Keratinocyte (primary cell): ENCODE results near the gene MAD1L1. TPM values are rescaled to one million over a fixed set of nuclear protein-coding genes. Genes with fewer than 3 reads are reported as not detected.

Experiments
- DNase-seq: peaks from one replicate; pipeline ENCODE4 v3.0.0-alpha.2; 2011; ENCODE audit warnings: low read depth, missing footprints, low spot score
- FAIRE-seq: peaks from 2 replicates; lab custom pipeline; 2011; peaks lifted over from hg19 to GRCh38; lab: Jason Lieb, UNC
- H2AFZ ChIP-seq: 2 replicates; pipeline ENCODE4 v1.6.0; 2012; ENCODE audit warnings: low read length, control low read depth, inconsistent platforms; ENCODE audit not compliant: control insufficient read depth
- H3K27ac ChIP-seq: 2 replicates; pipeline ENCODE4 v1.5.1; 2011; ENCODE audit warnings: low read length; ENCODE audit not compliant: control insufficient read depth, insufficient read depth
- H3K27me3 ChIP-seq: 3 replicates; pipeline ENCODE4 v1.6.0; 2011; ENCODE audit warnings: low read length; ENCODE audit not compliant: control insufficient read depth, insufficient read depth; ENCODE audit errors: extremely low read depth
- H3K36me3 ChIP-seq, 2 experiments: 2 replicates in 1 of 2; 3 replicates in 1 of 2; pipeline ENCODE4 v1.5.1; 2011; ENCODE audit warnings: low read length in 2 of 2, mild to moderate bottlenecking in 1 of 2; ENCODE audit not compliant: control insufficient read depth in 2 of 2, insufficient read depth in 2 of 2; ENCODE audit errors: extremely low read depth in 1 of 2
- H3K4me1 ChIP-seq: 3 replicates; pipeline ENCODE4 v1.5.1; 2011; ENCODE audit warnings: low read length; ENCODE audit not compliant: control insufficient read depth, insufficient read depth; ENCODE audit errors: extremely low read depth
- H3K4me2 ChIP-seq: 3 replicates; pipeline ENCODE4 v1.6.0; 2011; ENCODE audit warnings: low read depth, low read length; ENCODE audit not compliant: control insufficient read depth, insufficient read depth; ENCODE audit errors: extremely low read depth
- H3K4me3 ChIP-seq, 3 experiments: fragments of 200-600 bp in 1 of 3; sonication (generic) in 1 of 3; 2 replicates in 2 of 3; 3 replicates in 1 of 3; pipeline ENCODE4 v1.5.1; 2011 to 2016; ENCODE audit warnings: low read length in 3 of 3, mild to moderate bottlenecking in 3 of 3, control low read depth in 2 of 3, inconsistent platforms in 1 of 3, low read depth in 1 of 3, mixed read lengths in 1 of 3, mixed run types in 1 of 3, moderate library complexity in 1 of 3; ENCODE audit not compliant: control insufficient read depth in 2 of 3, insufficient read depth in 2 of 3; ENCODE audit errors: extremely low read depth in 1 of 3
- H3K79me2 ChIP-seq: 2 replicates; pipeline ENCODE4 v1.6.0; 2012; ENCODE audit warnings: low read length; ENCODE audit not compliant: control insufficient read depth, insufficient read depth
- H3K9ac ChIP-seq: 3 replicates; pipeline ENCODE4 v1.6.0; 2011; ENCODE audit warnings: low read length; ENCODE audit not compliant: control insufficient read depth, insufficient read depth; ENCODE audit errors: extremely low read depth
- H3K9me1 ChIP-seq: 3 replicates; pipeline ENCODE4 v1.6.0; 2011; ENCODE audit warnings: low read length; ENCODE audit not compliant: control insufficient read depth, insufficient read depth; ENCODE audit errors: extremely low read depth
- H3K9me3 ChIP-seq: 2 replicates; pipeline ENCODE4 v1.5.1; 2012; ENCODE audit warnings: low read depth, low read length; ENCODE audit not compliant: control insufficient read depth
- H4K20me1 ChIP-seq: 3 replicates; pipeline ENCODE4 v1.6.0; 2011; ENCODE audit warnings: low read length; ENCODE audit not compliant: control insufficient read depth, insufficient read depth; ENCODE audit errors: extremely low read depth
- CTCF ChIP-seq, 3 experiments: IDR thresholded peaks in 1 of 3; conservative IDR thresholded peaks in 1 of 3; optimal IDR thresholded peaks in 1 of 3; 2 replicates in 2 of 3; 3 replicates in 1 of 3; pipeline versions ENCODE3 to v1.5.1; 2011; ENCODE audit warnings: low read length in 3 of 3, mild to moderate bottlenecking in 3 of 3, moderate library complexity in 2 of 3, control low read depth in 1 of 3, inconsistent platforms in 1 of 3; ENCODE audit not compliant: insufficient read depth in 2 of 3; ENCODE audit errors: extremely low read depth in 1 of 3
- EZH2 ChIP-seq: IDR thresholded peaks from one replicate; pipeline ENCODE4 v1.6.1; 2012; ENCODE audit warnings: inconsistent platforms, mild to moderate bottlenecking, low read length, moderate library complexity
- dilution Hi-C: fragments of 300-500 bp; cut with MboI; formaldehyde crosslinking; loops from one replicate; pipeline ENCODE4 v1.7.0; 2020; ENCODE audit warnings: low sequenced_read_pairs; ENCODE audit not compliant: extremely low pct_ligation_motif_present
- polyA plus RNA-seq, 5 experiments: library from polyadenylated mRNA; depleted of rRNA in 3 of 5; stranded (reverse) in 3 of 5; stranded (forward) in 1 of 5; unstranded in 1 of 5; fragments of >200 nt; gene quantifications; 1 replicate in 1 of 5; 2 replicates in 3 of 5; 3 replicates in 1 of 5; pipeline versions ENCODE4 v1.2.1 to v1.2.3, GENCODE V29; 2011 to 2012; ENCODE audit warnings: missing spikeins in 2 of 5, low read depth in 1 of 5, low replicate concordance in 1 of 5

MAD1L1 gene
- polyA plus RNA-seq, 1 donor (not counting 4 experiments of a cell fraction or from before 2014, with no cell fraction given): 18.0 TPM

GRCh38 chr7:2010101-2010500, 222.6 kb downstream of the MAD1L1 start:
- no peak for DNase-seq
- no peak overlapping the region for H2AFZ ChIP-seq
- dilution Hi-C loops: no loop called here
- TF ChIP-seq EZH2 (no peak), CTCF (optimal IDR thresholded peaks at IDR 0.05 in 1 of 3, IDR thresholded peaks at IDR 0.05 in 1 of 3, conservative IDR thresholded peaks at IDR 0.05 in 1 of 3; ENCODE audit: extremely low read depth in 1 of 3, insufficient read depth in 2 of 3, low read length in 3 of 3) (no peak)
- H4K20me1 ChIP-seq: no peaks in the 10 kb centered on the region
- H3K9me3 ChIP-seq: no peaks in the 10 kb centered on the region
- no peaks in the 10 kb centered on the region for H3K9me1 ChIP-seq
- no peaks in the 10 kb centered on the region for H3K27me3 ChIP-seq
- no peak for FAIRE-seq
- H3K4me1 ChIP-seq: peaks cover 3% of the 10 kb centered on the region
- no peaks in the 10 kb centered on the region for H3K79me2 ChIP-seq
- H3K4me3 ChIP-seq: no peak overlapping the region
- H3K4me2 ChIP-seq: no peak overlapping the region
- H3K36me3 ChIP-seq: peaks cover 0 to 4% of the 10 kb centered on the region in 2 experiments
- H3K9ac ChIP-seq: no peak overlapping the region
- no peak overlapping the region for H3K27ac ChIP-seq

- H4K20me1 ChIP-seq: no peaks in the 10 kb centered on the region
- dilution Hi-C loops: no loop called here
- no peak overlapping the region for H3K9ac ChIP-seq
- no peaks in the 10 kb centered on the region for H3K4me1 ChIP-seq
- H3K27me3 ChIP-seq: no peaks in the 10 kb centered on the region
- H3K4me3 ChIP-seq: no peak overlapping the region
- no peak overlapping the region for H3K27ac ChIP-seq
- H3K79me2 ChIP-seq: no peaks in the 10 kb centered on the region
- no peak for FAIRE-seq
- DNase-seq: no peak
- TF ChIP-seq EZH2 (no peak), CTCF (optimal IDR thresholded peaks at IDR 0.05 in 1 of 3, IDR thresholded peaks at IDR 0.05 in 1 of 3, conservative IDR thresholded peaks at IDR 0.05 in 1 of 3; ENCODE audit: extremely low read depth in 1 of 3, insufficient read depth in 2 of 3, low read length in 3 of 3) (no peak)
- H3K4me2 ChIP-seq: no peak overlapping the region
- peaks cover 0 to 4% of the 10 kb centered on the region in 2 experiments for H3K36me3 ChIP-seq
- H2AFZ ChIP-seq: no peak overlapping the region
- no peaks in the 10 kb centered on the region for H3K9me3 ChIP-seq
- no peaks in the 10 kb centered on the region for H3K9me1 ChIP-seq
Observed at GRCh38 chr7:2009541-2010001, 223.2 kb downstream of the MAD1L1 start.
